HG03196 (cell line): Measurements from ENCODE around the gene CCN5.
"Not testable (repeated sequence)": the region's sequence is repeated elsewhere in the genome, so short reads cannot be mapped to it uniquely, and the experiment has no call there.

Experiments
- ATAC-seq: cut with Tn5 transposase; IDR thresholded peaks from one replicate; pipeline ENCODE4 v1.9.1; 2021; ENCODE audit not compliant: unreplicated experiment

CCN5 gene

GRCh38 chr20:44694159-44694558 lies 21.0 kb upstream of the CCN5 start:
- ATAC-seq = no peak

GRCh38 chr20:44695295-44695673 lies 19.9 kb upstream of the CCN5 start:
- ATAC-seq = no peak

GRCh38 chr20:44695674-44696300 lies 19.4 kb upstream of the CCN5 start:
- no peak for ATAC-seq

- no peak for ATAC-seq
Observed at GRCh38 chr20:44696315-44696714, 18.9 kb upstream of the CCN5 start.

- ATAC-seq = not testable (repeated sequence)
Observed at GRCh38 chr20:44697041-44697440, 18.1 kb upstream of the CCN5 start.

- no peak for ATAC-seq
Observed at GRCh38 chr20:44698351-44698750, 16.8 kb upstream of the CCN5 start.

GRCh38 chr20:44700306-44700705 lies 14.9 kb upstream of the CCN5 start:
- ATAC-seq = no peak

GRCh38 chr20:44701118-44701857 lies 13.9 kb upstream of the CCN5 start:
- no peak for ATAC-seq

GRCh38 chr20:44701858-44702256 lies 13.3 kb upstream of the CCN5 start:
- no peak for ATAC-seq

- peak; percentile 56 for ATAC-seq
Observed at GRCh38 chr20:44702776-44703175, 12.4 kb upstream of the CCN5 start.

- ATAC-seq = peak; percentile 19
Observed at GRCh38 chr20:44703183-44703925, 11.8 kb upstream of the CCN5 start.

GRCh38 chr20:44703956-44704488 lies 11.1 kb upstream of the CCN5 start:
- ATAC-seq = no peak

- no peak for ATAC-seq
Observed at GRCh38 chr20:44704551-44704971, 10.6 kb upstream of the CCN5 start.

- no peak for ATAC-seq
Observed at GRCh38 chr20:44705364-44706094, 9.6 kb upstream of the CCN5 start.

- ATAC-seq = no peak
Observed at GRCh38 chr20:44706301-44707017, 8.7 kb upstream of the CCN5 start.

- ATAC-seq = no peak
Observed at GRCh38 chr20:44707018-44707579, 8.1 kb upstream of the CCN5 start.

- no peak for ATAC-seq
Observed at GRCh38 chr20:44709380-44709779, 5.8 kb upstream of the CCN5 start.

- ATAC-seq = no peak
Observed at GRCh38 chr20:44709797-44710196, 5.4 kb upstream of the CCN5 start.

- ATAC-seq = no peak
Observed at GRCh38 chr20:44711237-44711636, 3.9 kb upstream of the CCN5 start.

- no peak for ATAC-seq
Observed at GRCh38 chr20:44714102-44714700, 968 bp upstream of the CCN5 start.
